ENCODE data around the gene SHISA8.

Gene SHISA8

GRCh38 chr22:41885116-41885515 lies 29.8 kb downstream of the SHISA8 start:
- TF ChIP-seq POLR2AphosphoS5 (IDR thresholded peaks at IDR 0.05; ENCODE audit: low read depth, low read length) (no peak), TAF1 (IDR thresholded peaks at IDR 0.05; ENCODE audit: borderline replicate concordance, insufficient read depth, low read length) (no peak), FOXP2 (optimal IDR thresholded peaks at IDR 0.05; ENCODE audit: borderline replicate concordance, extremely low read depth, extremely low read length, insufficient read depth) (no peak), SIN3A (IDR thresholded peaks at IDR 0.05; ENCODE audit: borderline replicate concordance, insufficient read depth, low read length) (no peak)
- TF ChIP-seq, protein P1, sequence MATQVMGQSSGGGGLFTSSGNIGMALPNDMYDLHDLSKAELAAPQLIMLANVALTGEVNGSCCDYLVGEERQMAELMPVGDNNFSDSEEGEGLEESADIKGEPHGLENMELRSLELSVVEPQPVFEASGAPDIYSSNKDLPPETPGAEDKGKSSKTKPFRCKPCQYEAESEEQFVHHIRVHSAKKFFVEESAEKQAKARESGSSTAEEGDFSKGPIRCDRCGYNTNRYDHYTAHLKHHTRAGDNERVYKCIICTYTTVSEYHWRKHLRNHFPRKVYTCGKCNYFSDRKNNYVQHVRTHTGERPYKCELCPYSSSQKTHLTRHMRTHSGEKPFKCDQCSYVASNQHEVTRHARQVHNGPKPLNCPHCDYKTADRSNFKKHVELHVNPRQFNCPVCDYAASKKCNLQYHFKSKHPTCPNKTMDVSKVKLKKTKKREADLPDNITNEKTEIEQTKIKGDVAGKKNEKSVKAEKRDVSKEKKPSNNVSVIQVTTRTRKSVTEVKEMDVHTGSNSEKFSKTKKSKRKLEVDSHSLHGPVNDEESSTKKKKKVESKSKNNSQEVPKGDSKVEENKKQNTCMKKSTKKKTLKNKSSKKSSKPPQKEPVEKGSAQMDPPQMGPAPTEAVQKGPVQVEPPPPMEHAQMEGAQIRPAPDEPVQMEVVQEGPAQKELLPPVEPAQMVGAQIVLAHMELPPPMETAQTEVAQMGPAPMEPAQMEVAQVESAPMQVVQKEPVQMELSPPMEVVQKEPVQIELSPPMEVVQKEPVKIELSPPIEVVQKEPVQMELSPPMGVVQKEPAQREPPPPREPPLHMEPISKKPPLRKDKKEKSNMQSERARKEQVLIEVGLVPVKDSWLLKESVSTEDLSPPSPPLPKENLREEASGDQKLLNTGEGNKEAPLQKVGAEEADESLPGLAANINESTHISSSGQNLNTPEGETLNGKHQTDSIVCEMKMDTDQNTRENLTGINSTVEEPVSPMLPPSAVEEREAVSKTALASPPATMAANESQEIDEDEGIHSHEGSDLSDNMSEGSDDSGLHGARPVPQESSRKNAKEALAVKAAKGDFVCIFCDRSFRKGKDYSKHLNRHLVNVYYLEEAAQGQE (IDR thresholded peaks at IDR 0.05; ENCODE audit: insufficient read depth in 1 of 2, low read depth in 2 of 2, low read length in 2 of 2), result no peak

DNA sequence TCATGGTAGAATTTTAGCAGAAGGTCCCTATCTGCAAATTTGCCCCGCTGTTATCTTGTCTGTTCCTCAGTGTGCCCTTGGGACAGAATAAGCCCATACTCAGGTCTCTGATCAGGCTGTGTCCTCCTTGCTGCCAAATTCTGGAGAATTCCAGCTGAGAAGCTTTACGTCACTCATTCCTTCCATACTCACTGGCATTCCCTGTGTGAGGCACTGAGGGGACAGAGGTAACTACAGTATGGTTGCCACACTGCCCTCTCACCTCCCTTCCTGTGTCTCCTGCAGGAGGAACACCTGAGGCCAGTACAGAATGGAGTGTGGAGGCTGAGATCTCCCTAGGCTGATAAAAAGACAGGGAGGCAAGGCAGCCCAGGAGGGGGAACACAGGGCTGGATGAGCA lies 31.5 kb downstream of the SHISA8 start:
- TF ChIP-seq, protein P1 (IDR thresholded peaks at IDR 0.05; ENCODE audit: insufficient read depth in 1 of 2, low read depth in 2 of 2, low read length in 2 of 2), result no peak
- no peak for TF ChIP-seq TAF1 (IDR thresholded peaks at IDR 0.05; ENCODE audit: borderline replicate concordance, insufficient read depth, low read length)
- no peak for TF ChIP-seq FOXP2 (optimal IDR thresholded peaks at IDR 0.05; ENCODE audit: borderline replicate concordance, extremely low read depth, extremely low read length, insufficient read depth)
- no peak for TF ChIP-seq POLR2AphosphoS5 (IDR thresholded peaks at IDR 0.05; ENCODE audit: low read depth, low read length)
- TF ChIP-seq SIN3A (IDR thresholded peaks at IDR 0.05; ENCODE audit: borderline replicate concordance, insufficient read depth, low read length), result no peak

GRCh38 chr22:41880653-41881052 lies 34.2 kb downstream of the SHISA8 start:
- TF ChIP-seq SIN3A (IDR thresholded peaks at IDR 0.05; ENCODE audit: borderline replicate concordance, insufficient read depth, low read length), result no peak
- TF ChIP-seq POLR2AphosphoS5 (IDR thresholded peaks at IDR 0.05; ENCODE audit: low read depth, low read length), result no peak
- no peak for TF ChIP-seq TAF1 (IDR thresholded peaks at IDR 0.05; ENCODE audit: borderline replicate concordance, insufficient read depth, low read length)
- TF ChIP-seq, protein P1 (IDR thresholded peaks at IDR 0.05; ENCODE audit: insufficient read depth in 1 of 2, low read depth in 2 of 2, low read length in 2 of 2), result no peak
- TF ChIP-seq FOXP2 (optimal IDR thresholded peaks at IDR 0.05; ENCODE audit: borderline replicate concordance, extremely low read depth, extremely low read length, insufficient read depth), result no peak

GRCh38 chr22:41876675-41877074 lies 38.2 kb downstream of the SHISA8 start:
- no peak for TF ChIP-seq FOXP2 (optimal IDR thresholded peaks at IDR 0.05; ENCODE audit: borderline replicate concordance, extremely low read depth, extremely low read length, insufficient read depth)
- no peak for TF ChIP-seq SIN3A (IDR thresholded peaks at IDR 0.05; ENCODE audit: borderline replicate concordance, insufficient read depth, low read length)
- no peak for TF ChIP-seq TAF1 (IDR thresholded peaks at IDR 0.05; ENCODE audit: borderline replicate concordance, insufficient read depth, low read length)
- TF ChIP-seq, protein P1 (IDR thresholded peaks at IDR 0.05; ENCODE audit: insufficient read depth in 1 of 2, low read depth in 2 of 2, low read length in 2 of 2), result no peak
- TF ChIP-seq POLR2AphosphoS5 (IDR thresholded peaks at IDR 0.05; ENCODE audit: low read depth, low read length), result no peak

DNA sequence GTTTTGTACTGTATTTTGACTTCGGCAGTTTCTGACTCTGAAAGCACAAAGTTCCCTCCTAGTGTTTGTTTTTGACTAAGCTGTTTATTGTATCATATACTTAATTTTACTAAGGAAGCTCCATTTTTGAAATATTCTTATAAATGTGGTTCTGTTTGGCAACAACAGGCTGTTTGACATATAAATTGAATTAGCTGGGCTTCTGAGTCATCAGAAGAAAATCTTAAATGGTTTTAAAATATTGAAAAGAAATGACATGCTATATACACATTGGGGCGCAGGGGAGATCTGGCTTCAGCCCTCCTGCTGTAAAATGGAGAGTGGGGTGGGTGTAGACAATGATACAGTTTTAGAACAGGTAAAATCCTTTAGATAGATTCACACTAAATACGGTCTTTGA lies 38.6 kb downstream of the SHISA8 start:
- TF ChIP-seq, protein P1 (IDR thresholded peaks at IDR 0.05; ENCODE audit: insufficient read depth in 1 of 2, low read depth in 2 of 2, low read length in 2 of 2), result no peak
- TF ChIP-seq FOXP2 (optimal IDR thresholded peaks at IDR 0.05; ENCODE audit: borderline replicate concordance, extremely low read depth, extremely low read length, insufficient read depth) (no peak), POLR2AphosphoS5 (IDR thresholded peaks at IDR 0.05; ENCODE audit: low read depth, low read length) (no peak), TAF1 (IDR thresholded peaks at IDR 0.05; ENCODE audit: borderline replicate concordance, insufficient read depth, low read length) (no peak), SIN3A (IDR thresholded peaks at IDR 0.05; ENCODE audit: borderline replicate concordance, insufficient read depth, low read length) (no peak)

All from PFSK-1 (cell line).